M059J (cell line): ENCODE measurements around the gene NTM. TPM values are rescaled to one million over a fixed set of nuclear protein-coding genes. Genes with fewer than 3 reads are reported as not detected.

Experiments
- DNase-seq: peaks from one replicate; pipeline ENCODE4 v3.0.0-alpha.2; 2012; ENCODE audit warnings: low read depth
- total RNA-seq: library from RNA; depleted of rRNA; stranded (reverse); fragments of >200 nt; shearing (Covaris generic); gene quantifications from 2 replicates; pipeline ENCODE4 v1.2.3, GENCODE V29; 2014

Gene NTM
- total RNA-seq, 1 experiment from 2014 or later = 1.5 TPM

- no peak for DNase-seq
Measured at GRCh38 chr11:131373095-131373725, 2.8 kb downstream of the NTM start.

- DNase-seq = no peak
Measured at GRCh38 chr11:131373756-131374155, 3.3 kb downstream of the NTM start.

- no peak for DNase-seq
Measured at GRCh38 chr11:131375421-131375820, 5.0 kb downstream of the NTM start.

- DNase-seq = no peak
Measured at GRCh38 chr11:131375915-131376314, 5.5 kb downstream of the NTM start.

- DNase-seq = no peak
Measured at GRCh38 chr11:131378931-131379330, 8.5 kb downstream of the NTM start.

GRCh38 chr11:131385763-131386390 lies 15.5 kb downstream of the NTM start:
- no peak for DNase-seq

GRCh38 chr11:131386408-131386807 lies 16.0 kb downstream of the NTM start:
- DNase-seq = no peak

- no peak for DNase-seq
Measured at GRCh38 chr11:131388030-131388429, 17.6 kb downstream of the NTM start.

- no peak for DNase-seq
Measured at GRCh38 chr11:131389582-131389981, 19.2 kb downstream of the NTM start.

GRCh38 chr11:131391176-131391575 lies 20.8 kb downstream of the NTM start:
- DNase-seq = no peak

GRCh38 chr11:131392528-131393255 lies 22.3 kb downstream of the NTM start:
- DNase-seq = peak; percentile 4

GRCh38 chr11:131393691-131394090 lies 23.3 kb downstream of the NTM start:
- no peak for DNase-seq

GRCh38 chr11:131397675-131398074 lies 27.3 kb downstream of the NTM start:
- no peak for DNase-seq

GRCh38 chr11:131402040-131402439 lies 31.6 kb downstream of the NTM start:
- DNase-seq = no peak

GRCh38 chr11:131404010-131404409 lies 33.6 kb downstream of the NTM start:
- no peak for DNase-seq

- DNase-seq = peak; percentile 15
Measured at GRCh38 chr11:131408025-131408640, 37.7 kb downstream of the NTM start.

- no peak for DNase-seq
Measured at GRCh38 chr11:131409345-131409744, 38.9 kb downstream of the NTM start.

GRCh38 chr11:131411636-131412035 lies 41.2 kb downstream of the NTM start:
- no peak for DNase-seq

- no peak for DNase-seq
Measured at GRCh38 chr11:131412061-131412460, 41.6 kb downstream of the NTM start.

GRCh38 chr11:131413217-131413616 lies 42.8 kb downstream of the NTM start:
- DNase-seq = no peak

- no peak for DNase-seq
Measured at GRCh38 chr11:131418189-131418588, 47.8 kb downstream of the NTM start.

GRCh38 chr11:131421066-131421855 lies 50.8 kb downstream of the NTM start:
- no peak for DNase-seq
